Stomach (tissue), 4 donors: ENCODE data around the gene SART1.

ENCODE experiments used
- EP300 ChIP-seq: sonication (generic); formaldehyde crosslinking; IDR thresholded peaks from one replicate; pipeline ENCODE4 v1.6.1; 2017; ENCODE audit warnings: antibody characterized with exemption
- POLR2A ChIP-seq, 4 donors: fragments of 450-650 bp; IDR thresholded peaks; one replicate each; pipeline ENCODE4 v1.6.1; 2016; ENCODE audit warnings: antibody characterized with exemption in 4 of 4, control low read depth in 2 of 4, mild to moderate bottlenecking in 1 of 4, moderate library complexity in 1 of 4
- TF ChIP-seq, protein P1 (sequence below), 7 experiments: fragments of 450-650 bp in 4 of 7; fragments of 200-600 bp in 3 of 7; sonication (generic) in 3 of 7; IDR thresholded peaks; one replicate each; pipeline ENCODE4 v1.5.1; 2016 to 2019; ENCODE audit warnings: antibody characterized with exemption in 7 of 7, control low read depth in 2 of 7, mild to moderate bottlenecking in 1 of 7

DNA sequence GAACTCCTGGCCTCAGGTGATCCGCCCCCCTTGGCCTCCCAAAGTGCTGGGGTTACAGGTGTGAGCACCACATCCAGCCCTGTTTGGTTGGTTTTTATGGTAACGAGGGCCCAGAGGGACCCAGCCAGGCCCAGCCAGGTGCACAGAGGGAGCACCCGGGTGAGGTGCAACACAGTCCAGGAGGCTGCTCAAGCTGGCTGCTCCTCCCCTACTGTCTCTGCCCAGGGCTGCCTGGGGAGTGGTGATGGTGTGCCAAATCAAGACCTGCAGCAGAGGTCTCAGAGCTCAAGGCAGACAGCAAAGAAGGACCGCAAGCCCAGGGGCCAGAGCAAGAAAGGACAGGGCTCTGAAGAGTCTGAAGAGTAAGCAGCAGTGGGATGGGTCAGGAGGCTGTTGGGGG lies 14.9 kb upstream of the SART1 start:
- TF ChIP-seq, protein P1, sequence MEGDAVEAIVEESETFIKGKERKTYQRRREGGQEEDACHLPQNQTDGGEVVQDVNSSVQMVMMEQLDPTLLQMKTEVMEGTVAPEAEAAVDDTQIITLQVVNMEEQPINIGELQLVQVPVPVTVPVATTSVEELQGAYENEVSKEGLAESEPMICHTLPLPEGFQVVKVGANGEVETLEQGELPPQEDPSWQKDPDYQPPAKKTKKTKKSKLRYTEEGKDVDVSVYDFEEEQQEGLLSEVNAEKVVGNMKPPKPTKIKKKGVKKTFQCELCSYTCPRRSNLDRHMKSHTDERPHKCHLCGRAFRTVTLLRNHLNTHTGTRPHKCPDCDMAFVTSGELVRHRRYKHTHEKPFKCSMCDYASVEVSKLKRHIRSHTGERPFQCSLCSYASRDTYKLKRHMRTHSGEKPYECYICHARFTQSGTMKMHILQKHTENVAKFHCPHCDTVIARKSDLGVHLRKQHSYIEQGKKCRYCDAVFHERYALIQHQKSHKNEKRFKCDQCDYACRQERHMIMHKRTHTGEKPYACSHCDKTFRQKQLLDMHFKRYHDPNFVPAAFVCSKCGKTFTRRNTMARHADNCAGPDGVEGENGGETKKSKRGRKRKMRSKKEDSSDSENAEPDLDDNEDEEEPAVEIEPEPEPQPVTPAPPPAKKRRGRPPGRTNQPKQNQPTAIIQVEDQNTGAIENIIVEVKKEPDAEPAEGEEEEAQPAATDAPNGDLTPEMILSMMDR (IDR thresholded peaks at IDR 0.05): no peak
- TF ChIP-seq POLR2A (IDR thresholded peaks at IDR 0.05): no peak
- no peak for TF ChIP-seq EP300
